Skin of body (tissue), 2 donors: Measurements from ENCODE around the gene GHR. TPM values are rescaled to one million over a fixed set of nuclear protein-coding genes. Genes with fewer than 3 reads are reported as not detected.

ENCODE experiments used
- DNase-seq: peaks from one replicate; lab custom pipeline; 2025; lab: John Stamatoyannopoulos, UW
- total RNA-seq: library from RNA; depleted of rRNA; stranded (reverse); fragments of >200 nt; gene quantifications from one replicate; pipeline ENCODE4 v1.2.3, GENCODE V29; 2014

Gene GHR
- total RNA-seq, 1 donor from 2014 or later, result 25.4 TPM

DNA sequence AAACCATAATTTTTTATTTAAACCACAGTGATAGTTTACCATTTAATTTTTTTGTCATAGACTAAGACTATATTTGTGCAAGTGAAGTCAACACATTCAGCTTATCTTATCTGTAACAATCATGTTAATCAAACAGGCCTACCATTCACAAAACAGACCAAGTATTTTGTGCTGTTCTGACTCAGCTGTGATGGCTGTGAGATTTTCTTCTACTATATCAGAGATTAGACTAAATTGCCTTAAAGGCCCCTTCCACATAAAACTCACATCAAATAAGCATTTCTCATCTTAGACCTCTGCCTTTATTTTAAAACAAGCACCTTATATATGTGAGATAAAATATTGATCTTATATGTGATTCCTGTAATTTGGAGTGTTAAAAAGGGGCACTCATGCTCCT is 346.8 kb downstream of the GHR start:
- no peak for DNase-seq
